ENCODE measurements around the gene PNP. TPM values are rescaled to one million over a fixed set of nuclear protein-coding genes. Genes with fewer than 3 reads are reported as not detected.

The PNP gene
- total and polyA plus RNA-seq, 4 donors, result 15.5 to 119 (median 37.0) TPM

GRCh38 chr14:20460458-20461224 is 8.6 kb upstream of the PNP start:
- peak; percentile 15 to 47 (median 27) for DNase-seq
- Histone ChIP-seq H3K4me1 (ENCODE audit: control insufficient read depth in 5 of 5, insufficient read depth in 5 of 5, low read length in 5 of 5) (peaks cover 0 to 22% (median 12%) of the 10 kb centered on the region in 5 donors), H3K4me3 (peak overlapping the region; percentile 90), H3K36me3 (ENCODE audit: control insufficient read depth in 4 of 4, insufficient read depth in 4 of 4, low read length in 4 of 4) (peaks cover 12 to 32% (median 25%) of the 10 kb centered on the region in 4 donors), H3K9me3 (ENCODE audit: control insufficient read depth in 4 of 4, insufficient read depth in 3 of 4, low read length in 3 of 4) (no peaks in the 10 kb centered on the region), H3K27ac (ENCODE audit: low read depth in 1 of 2, low read length in 1 of 2) (peak overlapping the region; percentile 80 to 97), H3K27me3 (ENCODE audit: control insufficient read depth in 3 of 3, insufficient read depth in 3 of 3, low read length in 2 of 3) (no peaks in the 10 kb centered on the region), H3K9ac (ENCODE audit: insufficient read depth in 1 of 2, low read length in 2 of 2) (peak overlapping the region; percentile 37 to 85)
- WGBS, 2 donors, result 5 to 6% methylated on average over 31 to 32 of the region's 32 CpGs
- TF ChIP-seq CTCF (IDR thresholded peaks at IDR 0.05; ENCODE audit: control extremely low read depth, extremely low read depth), result no peak
- peak; percentile 14 for ATAC-seq (ENCODE audit: insufficient read depth, low FRiP score)

GRCh38 chr14:20461225-20462141 is 7.7 kb upstream of the PNP start, which contains the start of gene PIP4P1:
Gene PIP4P1 (minus strand): TSS chr14:20461434. CDS start chr14:20461325, 109 bp downstream.
- peak within 1 kb of the TSS; percentile 90 for H3K4me3 ChIP-seq
- H3K9me3 ChIP-seq (ENCODE audit: control insufficient read depth in 4 of 4, insufficient read depth in 3 of 4, low read length in 3 of 4), result no peaks in the 10 kb centered on the region
- peaks cover 12 to 29% (median 23%) of the 10 kb centered on the region in 4 donors for H3K36me3 ChIP-seq (ENCODE audit: control insufficient read depth in 4 of 4, insufficient read depth in 4 of 4, low read length in 4 of 4)
- H3K27me3 ChIP-seq (ENCODE audit: control insufficient read depth in 3 of 3, insufficient read depth in 3 of 3, low read length in 2 of 3), result peaks cover 0 to under 1% (median 0%) of the 10 kb centered on the region in 3 donors
- peaks cover 0 to 14% (median 10%) of the 10 kb centered on the region in 5 donors for H3K4me1 ChIP-seq (ENCODE audit: control insufficient read depth in 5 of 5, insufficient read depth in 5 of 5, low read length in 5 of 5)
- ATAC-seq (ENCODE audit: insufficient read depth, low FRiP score) (peak; percentile 94), DNase-seq (peak; percentile 99 to 100 (median 100))
- peak within 1 kb of the TSS; percentile 80 to 97 for H3K27ac ChIP-seq (ENCODE audit: low read depth in 1 of 2, low read length in 1 of 2)
- peak within 1 kb of the TSS; percentile 37 to 85 for H3K9ac ChIP-seq (ENCODE audit: insufficient read depth in 1 of 2, low read length in 2 of 2)
- 0 to 1% methylated on average over 50 to 67 of the region's 67 CpGs for WGBS, 2 donors
- TF ChIP-seq CTCF (IDR thresholded peaks at IDR 0.05; ENCODE audit: control extremely low read depth, extremely low read depth), result no peak

DNA sequence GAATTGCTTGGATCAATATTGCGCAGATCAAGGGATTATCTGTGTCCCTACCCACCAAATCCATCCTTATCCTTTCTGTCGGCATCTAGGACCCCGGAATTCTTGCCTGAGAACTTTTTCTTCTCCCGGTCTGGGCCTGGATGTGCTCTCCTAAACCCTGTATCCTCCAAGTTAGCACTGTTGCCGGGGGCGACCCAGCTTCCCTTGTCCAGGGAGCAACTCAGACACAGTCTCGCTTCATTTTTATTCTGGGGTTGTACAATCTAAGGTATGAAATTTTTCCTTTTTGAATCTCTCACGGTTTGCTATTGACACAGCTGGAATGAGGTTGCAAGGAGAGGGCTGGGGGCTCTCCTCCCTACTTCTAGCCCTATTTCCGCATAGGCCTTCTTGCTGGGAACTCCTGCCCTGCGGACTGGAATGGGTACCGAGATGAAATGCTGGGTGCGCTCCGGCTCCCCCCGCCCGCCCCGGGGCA is 403 bp upstream of the PNP start:
- ATAC-seq (ENCODE audit: insufficient read depth, low FRiP score) (no peak), DNase-seq (peak in 1 of 3 donors; percentile 27)
- H3K36me3 ChIP-seq (ENCODE audit: control insufficient read depth in 4 of 4, insufficient read depth in 4 of 4, low read length in 4 of 4), result peaks cover 0 to 5% (median 1%) of the 10 kb centered on the region in 4 donors
- peak overlapping the region in 1 of 2 donors; percentile 72 for H3K9ac ChIP-seq (ENCODE audit: insufficient read depth in 1 of 2, low read length in 2 of 2)
- no peaks in the 10 kb centered on the region for H3K9me3 ChIP-seq (ENCODE audit: control insufficient read depth in 4 of 4, insufficient read depth in 3 of 4, low read length in 3 of 4)
- peaks cover 1 to 15% (median 9%) of the 10 kb centered on the region in 5 donors for H3K4me1 ChIP-seq (ENCODE audit: control insufficient read depth in 5 of 5, insufficient read depth in 5 of 5, low read length in 5 of 5)
- H3K27ac ChIP-seq (ENCODE audit: low read depth in 1 of 2, low read length in 1 of 2), result peak overlapping the region; percentile 94 to 95
- no peak overlapping the region for H3K4me3 ChIP-seq
- TF ChIP-seq CTCF (IDR thresholded peaks at IDR 0.05; ENCODE audit: control extremely low read depth, extremely low read depth), result no peak
- 30 to 35% methylated on average over 16 of the region's 16 CpGs for WGBS, 2 donors
- H3K27me3 ChIP-seq (ENCODE audit: control insufficient read depth in 3 of 3, insufficient read depth in 3 of 3, low read length in 2 of 3), result peaks cover 0 to 9% (median 7%) of the 10 kb centered on the region in 3 donors
